ENCODE data around the gene TLE4. TPM values are rescaled to one million over a fixed set of nuclear protein-coding genes. Genes with fewer than 3 reads are reported as not detected.

Gene TLE4
- 102 and 115 TPM in 2 replicates for total RNA-seq
- long read RNA-seq, partial matches to known transcripts: 27 of 42 reads
- long read RNA-seq, other reads (novel, unspliced or antisense): 14 of 42 reads

DNA sequence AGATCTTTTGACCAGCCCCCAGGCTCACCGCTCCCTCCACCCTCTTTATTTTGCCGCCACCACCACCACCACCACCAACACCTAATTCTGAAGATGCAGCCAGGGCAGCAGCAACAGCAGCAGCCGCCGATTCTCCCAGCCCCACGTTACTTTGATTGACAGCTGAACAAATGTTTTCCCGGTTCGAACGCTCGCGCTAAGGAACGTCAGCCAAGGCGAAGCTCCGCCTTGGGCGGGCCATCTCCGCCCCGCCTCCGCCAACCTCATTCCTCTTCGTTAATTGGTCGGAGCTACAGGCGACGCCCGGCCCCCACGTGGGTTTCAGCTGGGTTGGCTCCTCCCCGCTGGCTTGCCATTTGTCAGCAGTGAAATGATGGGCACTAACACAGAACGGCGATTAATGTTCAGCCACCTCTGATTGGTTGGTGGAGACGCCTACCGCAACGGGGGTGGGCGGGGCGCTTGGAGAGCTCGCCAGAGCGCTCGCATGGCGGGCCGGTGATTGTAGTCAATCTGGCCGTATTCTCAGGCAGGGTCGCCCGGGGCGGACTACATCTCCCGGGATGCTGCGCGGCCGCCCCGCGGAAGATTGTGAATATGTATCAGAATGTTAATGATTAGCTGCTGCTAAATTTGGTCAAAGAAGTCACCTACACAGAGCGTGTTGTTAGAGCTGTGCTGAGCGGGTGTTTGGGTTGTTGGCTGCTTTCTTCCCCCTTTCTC lies at the start of gene TLE4:
Gene TLE4 (plus strand): TSS at position 657 of the 723 bp plus-strand sequence. CDS start 826 bp downstream, outside the sequence.
- peak within 1 kb of the TSS; percentile 31 for H3K27ac Mint-ChIP-seq (ENCODE audit: unreplicated experiment)
- peak within 1 kb of the TSS; percentile 94 for H3K4me3 Mint-ChIP-seq (ENCODE audit: unreplicated experiment)

GRCh38 chr9:79522793-79523192 lies 49.0 kb upstream of the TLE4 start:
- TF ChIP-seq CTCF (IDR thresholded peaks at IDR 0.05): no peak
- no peak overlapping the region for H3K27ac Mint-ChIP-seq (ENCODE audit: unreplicated experiment)
- no peaks in the 10 kb centered on the region for H3K27me3 Mint-ChIP-seq (ENCODE audit: unreplicated experiment)
- no peak overlapping the region for H3K4me3 Mint-ChIP-seq (ENCODE audit: unreplicated experiment)
- DNase-seq (ENCODE audit: extremely low spot score, unreplicated experiment): no peak
- H3K36me3 Mint-ChIP-seq (ENCODE audit: unreplicated experiment): no peaks in the 10 kb centered on the region
- no peaks in the 10 kb centered on the region for H3K4me1 Mint-ChIP-seq (ENCODE audit: unreplicated experiment)
- H3K9me3 Mint-ChIP-seq (ENCODE audit: unreplicated experiment): peaks cover 6% of the 10 kb centered on the region

More for the DNA sequence above, at the start of gene TLE4:
- H3K9me3 Mint-ChIP-seq (ENCODE audit: unreplicated experiment): no peaks in the 10 kb centered on the region
- DNase-seq (ENCODE audit: extremely low spot score, unreplicated experiment): peak; percentile 100
- peaks cover 11% of the 10 kb centered on the region for H3K36me3 Mint-ChIP-seq (ENCODE audit: unreplicated experiment)
- H3K27me3 Mint-ChIP-seq (ENCODE audit: unreplicated experiment): no peaks in the 10 kb centered on the region
- no peak for TF ChIP-seq CTCF (IDR thresholded peaks at IDR 0.05)
- H3K4me1 Mint-ChIP-seq (ENCODE audit: unreplicated experiment): peaks cover 22% of the 10 kb centered on the region

DNA sequence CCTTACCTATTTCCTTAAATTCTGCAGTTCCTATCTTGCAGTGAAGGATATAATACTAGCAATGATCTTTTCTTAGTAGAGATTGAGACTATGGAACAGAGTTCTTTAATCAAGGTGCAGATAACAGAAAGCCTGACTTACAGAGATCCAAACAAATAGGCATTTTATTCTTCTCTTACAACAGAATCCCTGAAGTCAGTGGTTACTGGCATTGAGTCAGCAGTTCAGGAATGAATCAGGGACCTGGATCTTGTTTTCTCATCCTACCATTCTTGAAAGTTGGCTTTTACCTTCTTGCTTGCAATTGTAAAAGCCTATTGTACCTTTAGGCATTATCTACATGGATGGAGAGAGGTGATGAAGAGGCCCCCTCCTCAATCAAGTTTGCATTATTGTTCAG lies 47.5 kb upstream of the TLE4 start:
- no peaks in the 10 kb centered on the region for H3K4me1 Mint-ChIP-seq (ENCODE audit: unreplicated experiment)
- H3K27ac Mint-ChIP-seq (ENCODE audit: unreplicated experiment): no peak overlapping the region
- H3K27me3 Mint-ChIP-seq (ENCODE audit: unreplicated experiment): no peaks in the 10 kb centered on the region
- H3K9me3 Mint-ChIP-seq (ENCODE audit: unreplicated experiment): peaks cover 6% of the 10 kb centered on the region
- no peak for DNase-seq (ENCODE audit: extremely low spot score, unreplicated experiment)
- H3K36me3 Mint-ChIP-seq (ENCODE audit: unreplicated experiment): no peaks in the 10 kb centered on the region
- no peak overlapping the region for H3K4me3 Mint-ChIP-seq (ENCODE audit: unreplicated experiment)
- no peak for TF ChIP-seq CTCF (IDR thresholded peaks at IDR 0.05)

GRCh38 chr9:79526149-79526672 lies 45.6 kb upstream of the TLE4 start:
- H3K27ac Mint-ChIP-seq (ENCODE audit: unreplicated experiment): no peak overlapping the region
- no peak for TF ChIP-seq CTCF (IDR thresholded peaks at IDR 0.05)
- no peaks in the 10 kb centered on the region for H3K36me3 Mint-ChIP-seq (ENCODE audit: unreplicated experiment)
- no peaks in the 10 kb centered on the region for H3K27me3 Mint-ChIP-seq (ENCODE audit: unreplicated experiment)
- H3K4me3 Mint-ChIP-seq (ENCODE audit: unreplicated experiment): no peak overlapping the region
- H3K9me3 Mint-ChIP-seq (ENCODE audit: unreplicated experiment): peaks cover 6% of the 10 kb centered on the region
- H3K4me1 Mint-ChIP-seq (ENCODE audit: unreplicated experiment): no peaks in the 10 kb centered on the region
- no peak for DNase-seq (ENCODE audit: extremely low spot score, unreplicated experiment)

- DNase-seq (ENCODE audit: extremely low spot score, unreplicated experiment): no peak
- no peaks in the 10 kb centered on the region for H3K36me3 Mint-ChIP-seq (ENCODE audit: unreplicated experiment)
- peaks cover 12% of the 10 kb centered on the region for H3K4me1 Mint-ChIP-seq (ENCODE audit: unreplicated experiment)
- no peak overlapping the region for H3K27ac Mint-ChIP-seq (ENCODE audit: unreplicated experiment)
- no peak for TF ChIP-seq CTCF (IDR thresholded peaks at IDR 0.05)
- peaks cover 4% of the 10 kb centered on the region for H3K9me3 Mint-ChIP-seq (ENCODE audit: unreplicated experiment)
- no peak overlapping the region for H3K4me3 Mint-ChIP-seq (ENCODE audit: unreplicated experiment)
- H3K27me3 Mint-ChIP-seq (ENCODE audit: unreplicated experiment): no peaks in the 10 kb centered on the region
These were observed 36.2 kb upstream of the TLE4 start for GRCh38 chr9:79535534-79535933.
